HCT116 (cell line): ENCODE results near the gene SULT1C4. TPM values are rescaled to one million over a fixed set of nuclear protein-coding genes. Genes with fewer than 3 reads are reported as not detected.

ENCODE experiments used
- ATAC-seq: fragments of 200-7000 bp; cut with Tn5 transposase; 2 replicates; pipeline ENCODE4 v1.9.1; 2020; ENCODE audit warnings: mild to moderate bottlenecking, moderate library complexity
- BruUV-seq: library from RNA; stranded (reverse); fragments of 400-500 nt; replicated peaks from 2 replicates; lab custom pipeline; 2021; lab: Mats Ljungman, UMichigan
- CTCF ChIA-PET: fragments of 300-600 bp; sonication (Branson Sonifier 250); formaldehyde crosslinking; loops from one replicate; lab custom pipeline; 2021; ENCODE audit warnings: antibody characterized with exemption; lab: Charles Lee
- POLR2A ChIA-PET: fragments of 300-600, 350-600 bp; sonication (Branson Sonifier 250); formaldehyde crosslinking; loops from one replicate; lab custom pipeline; 2021; ENCODE audit warnings: antibody characterized with exemption; lab: Charles Lee
- RAD21 ChIA-PET, 2 experiments: fragments of 300-600 bp; sonication (Branson Sonifier 250); formaldehyde crosslinking; loops; one replicate each; lab custom pipeline; 2023; ENCODE audit warnings: low total read pairs in 2 of 2; ENCODE audit not compliant: uncharacterized antibody in 2 of 2, unreplicated experiment in 2 of 2, low non-redundant PET in 1 of 2; lab: Charles Lee
- DNase-seq: peaks from one replicate; pipeline ENCODE4 v3.0.0-alpha.2; 2010; ENCODE audit warnings: low read depth, low spot score
- H2AFZ ChIP-seq: fragments of 200-600 bp; shearing (Covaris generic), sonication (generic); 2 replicates; pipeline ENCODE4 v1.6.1; 2017; ENCODE audit warnings: low read depth, mixed run types, mixed read lengths, antibody characterized with exemption, low read length; ENCODE audit not compliant: poor library complexity, severe bottlenecking
- H3K27ac ChIP-seq: 2 replicates; pipeline ENCODE4 v1.5.1; 2012; ENCODE audit warnings: low read depth, low read length
- H3K27me3 ChIP-seq: fragments of 200-600 bp; sonication (generic); 2 replicates; pipeline ENCODE4 v1.6.1; 2016; ENCODE audit warnings: mixed run types, low read length, mixed read lengths; ENCODE audit not compliant: insufficient read depth
- H3K36me3 ChIP-seq, 2 experiments: fragments of 200-500 bp in 1 of 2; fragments of 200-600 bp in 1 of 2; sonication (Bioruptor generic) in 1 of 2; sonication (generic) in 1 of 2; 2 replicates each; pipeline versions ENCODE4 v1.5.1 to v1.6.1; 2014 to 2016; ENCODE audit warnings: low read length in 2 of 2, inconsistent platforms in 1 of 2, mixed read lengths in 1 of 2, mixed run types in 1 of 2; ENCODE audit not compliant: insufficient read depth in 2 of 2, control insufficient read depth in 1 of 2
- H3K4me1 ChIP-seq, 2 experiments: fragments of 200-600 bp in 1 of 2; sonication (generic) in 1 of 2; 2 replicates each; pipeline versions ENCODE4 v1.5.1 to v1.6.1; 2012 to 2017; ENCODE audit warnings: low read length in 2 of 2, inconsistent platforms in 1 of 2, mild to moderate bottlenecking in 1 of 2, mixed read lengths in 1 of 2, mixed run types in 1 of 2, moderate library complexity in 1 of 2; ENCODE audit not compliant: insufficient read depth in 2 of 2, control insufficient read depth in 1 of 2
- H3K4me2 ChIP-seq: fragments of 200-600 bp; sonication (generic); 2 replicates; pipeline ENCODE4 v1.6.1; 2017; ENCODE audit warnings: mixed run types, low read length, mixed read lengths
- H3K4me3 ChIP-seq, 2 experiments: fragments of 200-600 bp in 1 of 2; sonication (generic) in 1 of 2; replicated peaks in 1 of 2; 2 replicates each; pipeline ENCODE4 v1.5.1; 2011 to 2016; ENCODE audit warnings: low read length in 2 of 2, control low read depth in 1 of 2, low read depth in 1 of 2, mild to moderate bottlenecking in 1 of 2, mixed read lengths in 1 of 2, mixed run types in 1 of 2
- H3K79me2 ChIP-seq: fragments of 200-600 bp; sonication (generic); 2 replicates; pipeline ENCODE4 v1.6.1; 2017; ENCODE audit warnings: mild to moderate bottlenecking, mixed run types, low read length, moderate library complexity, mixed read lengths; ENCODE audit not compliant: insufficient read depth
- H3K9ac ChIP-seq: fragments of 200-600 bp; sonication (generic); 2 replicates; pipeline ENCODE4 v1.6.1; 2016; ENCODE audit warnings: low read length, mixed read lengths
- H3K9me2 ChIP-seq: fragments of 200-600 bp; sonication (generic), shearing (Covaris generic); 2 replicates; pipeline ENCODE4 v1.6.1; 2017; ENCODE audit warnings: mixed run types, mild to moderate bottlenecking, moderate library complexity; ENCODE audit not compliant: insufficient read depth
- H3K9me3 ChIP-seq, 2 experiments: fragments of 200-500 bp in 1 of 2; fragments of 200-600 bp in 1 of 2; sonication (Bioruptor generic) in 1 of 2; sonication (generic) in 1 of 2; 2 replicates each; pipeline ENCODE4 v1.6.1; 2014 to 2017; ENCODE audit warnings: low read length in 2 of 2, mixed read lengths in 2 of 2, inconsistent platforms in 1 of 2, low read depth in 1 of 2, mild to moderate bottlenecking in 1 of 2, mixed run types in 1 of 2, moderate library complexity in 1 of 2; ENCODE audit not compliant: control insufficient read depth in 1 of 2, insufficient read depth in 1 of 2
- H4K20me1 ChIP-seq: fragments of 200-600 bp; sonication (generic), shearing (Covaris generic); 2 replicates; pipeline ENCODE4 v1.6.1; 2017; ENCODE audit warnings: mixed run types, mild to moderate bottlenecking, moderate library complexity; ENCODE audit not compliant: insufficient read depth
- CBX3 ChIP-seq: IDR thresholded peaks from 2 replicates; pipeline ENCODE4 v1.6.1; 2012; ENCODE audit warnings: low read depth
- ELF1 ChIP-seq: IDR thresholded peaks from 2 replicates; pipeline ENCODE4 v1.6.1; 2012; ENCODE audit warnings: low read depth, borderline replicate concordance
- EZH2phosphoT487 ChIP-seq: fragments of 200-600 bp; IDR thresholded peaks from 2 replicates; pipeline ENCODE4 v1.6.1; 2018; ENCODE audit warnings: antibody characterized with exemption, borderline replicate concordance
- JUND ChIP-seq: IDR thresholded peaks from 2 replicates; pipeline ENCODE4 v1.6.1; 2012
- POLR2AphosphoS5 ChIP-seq: IDR thresholded peaks from 2 replicates; pipeline ENCODE4 v1.6.1; 2011; ENCODE audit warnings: mild to moderate bottlenecking, low read depth, low read length, moderate library complexity
- SIN3A ChIP-seq: IDR thresholded peaks from 2 replicates; pipeline ENCODE4 v1.6.1; 2012; ENCODE audit warnings: low read depth
- SP1 ChIP-seq: IDR thresholded peaks from 2 replicates; pipeline ENCODE4 v1.6.1; 2012; ENCODE audit warnings: low read depth
- SRF ChIP-seq: IDR thresholded peaks from 2 replicates; pipeline ENCODE4 v1.6.1; 2012; ENCODE audit warnings: low read depth
- ZFX ChIP-seq: fragments of 450-650 bp; IDR thresholded peaks from 2 replicates; pipeline ENCODE4 v1.6.1; 2017
- ZNF274 ChIP-seq: fragments of 200-500 bp; sonication (Bioruptor generic); IDR thresholded peaks from 2 replicates; pipeline ENCODE4 v1.6.1; 2014; ENCODE audit warnings: mild to moderate bottlenecking, low read depth, low read length, inconsistent platforms
- intact Hi-C: fragments of 100-400 bp; cut with micrococcal nuclease; formaldehyde crosslinking; loops from 2 replicates; pipeline ENCODE4 v1.10.0; 2022
- total RNA-seq: library from RNA; stranded (reverse); gene quantifications from one replicate; pipeline ENCODE4 v1.2.1, GENCODE V29; 2021; ENCODE audit not compliant: unreplicated experiment
- TF ChIP-seq, protein P1 (sequence below), 3 experiments: fragments of 200-600 bp in 1 of 3; sonication (generic) in 1 of 3; IDR thresholded peaks in 2 of 3; conservative IDR thresholded peaks in 1 of 3; 2 replicates each; pipeline ENCODE4 v1.5.1; 2012 to 2017; ENCODE audit warnings: low read depth in 2 of 3, low read length in 2 of 3, antibody characterized with exemption in 1 of 3, borderline replicate concordance in 1 of 3, control low read depth in 1 of 3, mild to moderate bottlenecking in 1 of 3, mixed read lengths in 1 of 3, mixed run types in 1 of 3, moderate library complexity in 1 of 3; ENCODE audit not compliant: insufficient read depth in 1 of 3
- TF ChIP-seq, protein P2 (sequence below): IDR thresholded peaks from 2 replicates; pipeline ENCODE4 v1.6.1; 2012
- TF ChIP-seq, protein P3 (sequence below): IDR thresholded peaks from 2 replicates; pipeline ENCODE4 v1.6.1; 2011; ENCODE audit warnings: mild to moderate bottlenecking, low read length, moderate library complexity; ENCODE audit not compliant: insufficient replicate concordance; ENCODE audit errors: extremely low read depth

Gene SULT1C4
- total RNA-seq, 1 experiment from 2014 or later, result not detected

DNA sequence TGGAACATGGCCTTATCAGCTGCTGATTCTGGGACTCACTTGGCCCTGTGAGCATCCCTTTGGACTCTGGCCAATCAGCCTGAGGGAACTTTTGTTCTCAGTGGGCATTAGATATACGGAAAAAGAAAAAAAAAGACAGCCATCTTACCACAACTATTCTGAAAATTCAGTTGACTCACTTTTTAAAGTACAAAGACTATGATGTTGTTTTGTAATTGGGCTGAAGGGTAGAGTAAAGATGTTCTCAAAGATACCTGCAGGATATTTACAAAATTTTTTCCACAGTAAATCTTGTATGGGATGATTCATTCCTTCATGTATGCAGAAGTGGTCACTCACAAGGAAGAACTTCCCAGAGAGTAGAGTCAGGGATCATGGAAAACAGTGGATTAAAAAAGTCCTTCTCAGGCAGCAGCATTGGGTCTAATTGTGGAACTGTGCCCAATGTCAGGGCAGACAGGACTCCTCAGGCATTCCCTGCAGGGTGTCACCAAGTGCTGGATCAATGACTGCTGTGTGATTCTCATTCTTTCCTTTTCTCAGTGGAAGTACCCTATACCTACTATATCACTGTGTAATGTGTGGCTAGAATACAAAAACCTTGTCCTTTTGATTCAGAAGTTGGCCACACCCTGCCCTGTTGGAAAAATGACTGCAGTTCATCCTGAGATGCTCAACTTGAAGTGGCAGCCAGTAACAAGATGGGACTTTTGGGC is 35.4 kb downstream of the SULT1C4 start:
- peak; percentile 21; the same call in 1 of the 2 replicates for ATAC-seq
- ChIA-PET RAD21 (no interaction called here), CTCF (no interaction called here), POLR2A (no interaction called here)
- H2AFZ ChIP-seq, result no peak overlapping the region
- H3K9ac ChIP-seq, result no peak overlapping the region
- no peaks in the 10 kb centered on the region for H3K9me3 ChIP-seq
- BruUV-seq, result no TSS peak
- no peak for TF ChIP-seq CBX3
- TF ChIP-seq JUND, result no peak
- H3K9me2 ChIP-seq, result no peaks in the 10 kb centered on the region
- no peaks in the 10 kb centered on the region for H3K27me3 ChIP-seq
- intact Hi-C loops, result no loop called here
- H3K4me1 ChIP-seq, result peaks cover 0 to 12% of the 10 kb centered on the region in 2 experiments; a peak in 3 of 4 replicates
- H3K27ac ChIP-seq, result no peak overlapping the region
- H3K4me3 ChIP-seq, result no peak overlapping the region
- no peaks in the 10 kb centered on the region for H4K20me1 ChIP-seq
- DNase-seq, result peak; percentile 4
- no peaks in the 10 kb centered on the region for H3K36me3 ChIP-seq
- H3K4me2 ChIP-seq, result peak overlapping the region; percentile 12; the same call in 1 of the 2 replicates
- H3K79me2 ChIP-seq, result no peaks in the 10 kb centered on the region

DNA sequence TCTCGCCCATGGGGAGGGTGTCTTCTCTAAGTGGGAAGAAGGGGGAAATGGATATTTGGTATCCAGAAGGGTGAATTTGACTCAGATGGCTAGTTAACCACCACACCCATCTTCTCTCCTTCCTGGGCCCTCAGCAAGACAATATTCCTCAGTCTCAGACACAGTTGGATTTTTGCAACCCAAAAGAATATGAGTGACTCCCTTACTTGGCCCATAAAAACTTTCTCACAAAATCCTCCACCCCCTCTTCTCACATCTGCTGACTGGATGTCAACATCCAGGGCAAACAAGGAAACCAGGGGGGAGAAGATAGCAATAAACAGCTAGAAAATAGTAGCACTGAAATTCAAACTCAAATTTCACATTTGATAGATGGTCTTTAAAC is 35.9 kb downstream of the SULT1C4 start:
- Histone ChIP-seq H3K4me2 (no peak overlapping the region; the same call in 1 of the 2 replicates), H3K79me2 (no peaks in the 10 kb centered on the region), H3K9ac (no peak overlapping the region), H3K36me3 (no peaks in the 10 kb centered on the region), H2AFZ (no peak overlapping the region), H3K9me2 (no peaks in the 10 kb centered on the region), H3K9me3 (no peaks in the 10 kb centered on the region), H3K4me3 (no peak overlapping the region), H4K20me1 (no peaks in the 10 kb centered on the region), H3K4me1 (peaks cover 0 to 12% of the 10 kb centered on the region in 2 experiments; a peak in 3 of 4 replicates), H3K27me3 (no peaks in the 10 kb centered on the region), H3K27ac (no peak overlapping the region)
- no TSS peak for BruUV-seq
- POLR2A ChIA-PET, result no interaction called here
- no peak for DNase-seq
- RAD21 ChIA-PET, result no interaction called here
- no peak for ATAC-seq
- intact Hi-C loops, result no loop called here
- CTCF ChIA-PET, result no interaction called here
- TF ChIP-seq SIN3A (no peak), SRF (no peak), SP1 (no peak), EZH2phosphoT487 (no peak), ZFX (no peak), POLR2AphosphoS5 (no peak), ZNF274 (no peak), ELF1 (no peak)
- TF ChIP-seq, protein P1, sequence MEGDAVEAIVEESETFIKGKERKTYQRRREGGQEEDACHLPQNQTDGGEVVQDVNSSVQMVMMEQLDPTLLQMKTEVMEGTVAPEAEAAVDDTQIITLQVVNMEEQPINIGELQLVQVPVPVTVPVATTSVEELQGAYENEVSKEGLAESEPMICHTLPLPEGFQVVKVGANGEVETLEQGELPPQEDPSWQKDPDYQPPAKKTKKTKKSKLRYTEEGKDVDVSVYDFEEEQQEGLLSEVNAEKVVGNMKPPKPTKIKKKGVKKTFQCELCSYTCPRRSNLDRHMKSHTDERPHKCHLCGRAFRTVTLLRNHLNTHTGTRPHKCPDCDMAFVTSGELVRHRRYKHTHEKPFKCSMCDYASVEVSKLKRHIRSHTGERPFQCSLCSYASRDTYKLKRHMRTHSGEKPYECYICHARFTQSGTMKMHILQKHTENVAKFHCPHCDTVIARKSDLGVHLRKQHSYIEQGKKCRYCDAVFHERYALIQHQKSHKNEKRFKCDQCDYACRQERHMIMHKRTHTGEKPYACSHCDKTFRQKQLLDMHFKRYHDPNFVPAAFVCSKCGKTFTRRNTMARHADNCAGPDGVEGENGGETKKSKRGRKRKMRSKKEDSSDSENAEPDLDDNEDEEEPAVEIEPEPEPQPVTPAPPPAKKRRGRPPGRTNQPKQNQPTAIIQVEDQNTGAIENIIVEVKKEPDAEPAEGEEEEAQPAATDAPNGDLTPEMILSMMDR (IDR thresholded peaks at IDR 0.05 in 2 of 3, conservative IDR thresholded peaks at IDR 0.05 in 1 of 3; ENCODE audit: borderline replicate concordance in 1 of 3, insufficient read depth in 1 of 3, low read depth in 2 of 3, low read length in 2 of 3), result no peak
- TF ChIP-seq, protein P2, sequence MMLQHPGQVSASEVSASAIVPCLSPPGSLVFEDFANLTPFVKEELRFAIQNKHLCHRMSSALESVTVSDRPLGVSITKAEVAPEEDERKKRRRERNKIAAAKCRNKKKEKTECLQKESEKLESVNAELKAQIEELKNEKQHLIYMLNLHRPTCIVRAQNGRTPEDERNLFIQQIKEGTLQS, result no peak
- TF ChIP-seq, protein P3, sequence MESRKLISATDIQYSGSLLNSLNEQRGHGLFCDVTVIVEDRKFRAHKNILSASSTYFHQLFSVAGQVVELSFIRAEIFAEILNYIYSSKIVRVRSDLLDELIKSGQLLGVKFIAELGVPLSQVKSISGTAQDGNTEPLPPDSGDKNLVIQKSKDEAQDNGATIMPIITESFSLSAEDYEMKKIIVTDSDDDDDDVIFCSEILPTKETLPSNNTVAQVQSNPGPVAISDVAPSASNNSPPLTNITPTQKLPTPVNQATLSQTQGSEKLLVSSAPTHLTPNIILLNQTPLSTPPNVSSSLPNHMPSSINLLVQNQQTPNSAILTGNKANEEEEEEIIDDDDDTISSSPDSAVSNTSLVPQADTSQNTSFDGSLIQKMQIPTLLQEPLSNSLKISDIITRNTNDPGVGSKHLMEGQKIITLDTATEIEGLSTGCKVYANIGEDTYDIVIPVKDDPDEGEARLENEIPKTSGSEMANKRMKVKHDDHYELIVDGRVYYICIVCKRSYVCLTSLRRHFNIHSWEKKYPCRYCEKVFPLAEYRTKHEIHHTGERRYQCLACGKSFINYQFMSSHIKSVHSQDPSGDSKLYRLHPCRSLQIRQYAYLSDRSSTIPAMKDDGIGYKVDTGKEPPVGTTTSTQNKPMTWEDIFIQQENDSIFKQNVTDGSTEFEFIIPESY, result no peak
